Mammary epithelial cell (primary cell): Measurements from ENCODE around the gene ULK4.

Experiments
- EZH2 ChIP-seq: IDR thresholded peaks from 2 replicates; pipeline ENCODE4 v1.6.1; 2012; ENCODE audit warnings: low read length, inconsistent platforms, borderline replicate concordance
- TF ChIP-seq, protein P1 (sequence below), 2 donors: IDR thresholded peaks in 1 of 2; conservative IDR thresholded peaks in 1 of 2; 2 replicates each; pipeline ENCODE4 v1.5.1; 2011 to 2012; ENCODE audit warnings: inconsistent platforms in 2 of 2, low read length in 2 of 2, mild to moderate bottlenecking in 2 of 2, control low read depth in 1 of 2, low read depth in 1 of 2; ENCODE audit not compliant: insufficient read depth in 1 of 2; ENCODE audit errors: extremely low read depth in 1 of 2

DNA sequence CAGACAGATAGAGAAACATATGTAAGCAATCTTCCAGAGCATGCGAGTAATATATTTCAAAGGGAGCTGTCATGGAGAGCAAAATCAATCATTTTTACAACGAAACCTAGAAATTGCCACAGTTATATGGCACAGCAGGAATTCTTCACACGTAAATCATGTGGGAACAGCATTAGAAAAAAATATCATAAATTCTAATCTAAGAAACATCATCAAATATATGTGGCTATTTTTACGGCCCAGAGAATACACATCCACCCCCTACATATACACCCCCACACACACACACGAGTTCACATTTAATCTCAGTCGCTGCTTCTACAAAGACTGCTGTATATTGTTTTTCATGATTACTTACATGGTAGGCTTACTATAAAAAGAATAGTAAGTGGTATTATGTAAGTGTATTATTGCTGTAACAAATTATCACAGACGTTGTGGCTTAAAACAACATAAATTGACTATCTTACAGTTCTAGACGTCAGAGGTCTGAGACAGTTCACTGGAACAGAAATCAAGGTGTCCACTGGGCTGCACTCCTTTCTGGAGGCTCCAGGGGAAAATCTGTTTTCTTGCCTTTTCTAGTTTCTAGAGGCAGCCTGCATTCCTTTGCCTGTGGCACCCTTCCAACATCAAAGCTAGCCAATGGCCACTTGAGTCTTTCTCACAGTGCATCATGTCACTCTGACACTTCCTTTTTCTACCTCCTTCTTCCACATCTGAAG, 363.3 kb downstream of the ULK4 start:
- TF ChIP-seq, protein P1, sequence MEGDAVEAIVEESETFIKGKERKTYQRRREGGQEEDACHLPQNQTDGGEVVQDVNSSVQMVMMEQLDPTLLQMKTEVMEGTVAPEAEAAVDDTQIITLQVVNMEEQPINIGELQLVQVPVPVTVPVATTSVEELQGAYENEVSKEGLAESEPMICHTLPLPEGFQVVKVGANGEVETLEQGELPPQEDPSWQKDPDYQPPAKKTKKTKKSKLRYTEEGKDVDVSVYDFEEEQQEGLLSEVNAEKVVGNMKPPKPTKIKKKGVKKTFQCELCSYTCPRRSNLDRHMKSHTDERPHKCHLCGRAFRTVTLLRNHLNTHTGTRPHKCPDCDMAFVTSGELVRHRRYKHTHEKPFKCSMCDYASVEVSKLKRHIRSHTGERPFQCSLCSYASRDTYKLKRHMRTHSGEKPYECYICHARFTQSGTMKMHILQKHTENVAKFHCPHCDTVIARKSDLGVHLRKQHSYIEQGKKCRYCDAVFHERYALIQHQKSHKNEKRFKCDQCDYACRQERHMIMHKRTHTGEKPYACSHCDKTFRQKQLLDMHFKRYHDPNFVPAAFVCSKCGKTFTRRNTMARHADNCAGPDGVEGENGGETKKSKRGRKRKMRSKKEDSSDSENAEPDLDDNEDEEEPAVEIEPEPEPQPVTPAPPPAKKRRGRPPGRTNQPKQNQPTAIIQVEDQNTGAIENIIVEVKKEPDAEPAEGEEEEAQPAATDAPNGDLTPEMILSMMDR (conservative IDR thresholded peaks at IDR 0.05 in 1 of 2, IDR thresholded peaks at IDR 0.05 in 1 of 2; ENCODE audit: extremely low read depth in 1 of 2, insufficient read depth in 1 of 2, low read depth in 1 of 2, low read length in 2 of 2) = no peak
- TF ChIP-seq EZH2 = no peak
